Stimulated activated CD4-positive, alpha-beta T cell treated with anti-CD3 and anti-CD28 coated beads, Interleukin-1b, Interleukin-23, amount 100 ng/mL, for 1 hour (primary cell): ENCODE data around the gene SCIN.
"Not testable (repeated sequence)": the region's sequence is repeated elsewhere in the genome, so short reads cannot be mapped to it uniquely, and the experiment has no call there.

Experiments used
- DNase-seq, 2 donors: peaks; one replicate each; pipeline ENCODE4 v3.0.0-alpha.2; 2020; ENCODE audit warnings: low read depth in 2 of 2

The SCIN gene

DNA sequence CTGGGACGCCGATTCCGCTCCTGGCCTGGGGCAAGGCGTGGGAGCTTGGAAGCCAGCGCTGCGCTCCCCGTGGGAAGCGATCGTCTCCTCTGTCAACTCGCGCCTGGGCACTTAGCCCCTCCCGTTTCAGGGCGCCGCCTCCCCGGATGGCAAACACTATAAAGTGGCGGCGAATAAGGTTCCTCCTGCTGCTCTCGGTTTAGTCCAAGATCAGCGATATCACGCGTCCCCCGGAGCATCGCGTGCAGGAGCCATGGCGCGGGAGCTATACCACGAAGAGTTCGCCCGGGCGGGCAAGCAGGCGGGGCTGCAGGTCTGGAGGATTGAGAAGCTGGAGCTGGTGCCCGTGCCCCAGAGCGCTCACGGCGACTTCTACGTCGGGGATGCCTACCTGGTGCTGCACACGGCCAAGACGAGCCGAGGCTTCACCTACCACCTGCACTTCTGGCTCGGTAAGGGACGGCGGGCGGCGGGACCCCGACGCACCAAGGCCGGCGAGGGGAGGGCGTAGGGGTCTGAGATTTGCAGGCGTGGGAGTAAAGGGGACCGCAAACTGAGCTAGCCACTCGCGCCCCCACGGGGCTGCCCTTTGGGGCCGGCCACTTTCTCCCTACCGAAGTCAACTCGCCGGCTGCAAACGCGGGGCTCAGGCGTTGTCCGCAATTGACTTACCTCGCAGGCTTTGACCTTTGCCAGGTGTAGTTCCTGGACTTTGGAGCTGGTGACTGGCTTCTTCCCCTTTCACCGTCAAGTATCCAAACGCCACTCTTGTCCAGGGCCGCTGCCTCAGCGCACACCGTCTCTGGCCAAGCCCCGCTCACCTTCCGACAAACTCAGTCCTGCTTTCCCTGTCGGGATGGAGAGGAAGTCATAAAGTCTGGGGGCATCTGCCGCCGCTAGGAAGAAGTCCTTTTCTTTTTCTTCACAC is at the start of gene SCIN:
SCIN (plus strand) TSS at position 187 of the 928 bp plus-strand sequence; CDS start at position 254, 67 bp downstream.
- no peak for DNase-seq

DNA sequence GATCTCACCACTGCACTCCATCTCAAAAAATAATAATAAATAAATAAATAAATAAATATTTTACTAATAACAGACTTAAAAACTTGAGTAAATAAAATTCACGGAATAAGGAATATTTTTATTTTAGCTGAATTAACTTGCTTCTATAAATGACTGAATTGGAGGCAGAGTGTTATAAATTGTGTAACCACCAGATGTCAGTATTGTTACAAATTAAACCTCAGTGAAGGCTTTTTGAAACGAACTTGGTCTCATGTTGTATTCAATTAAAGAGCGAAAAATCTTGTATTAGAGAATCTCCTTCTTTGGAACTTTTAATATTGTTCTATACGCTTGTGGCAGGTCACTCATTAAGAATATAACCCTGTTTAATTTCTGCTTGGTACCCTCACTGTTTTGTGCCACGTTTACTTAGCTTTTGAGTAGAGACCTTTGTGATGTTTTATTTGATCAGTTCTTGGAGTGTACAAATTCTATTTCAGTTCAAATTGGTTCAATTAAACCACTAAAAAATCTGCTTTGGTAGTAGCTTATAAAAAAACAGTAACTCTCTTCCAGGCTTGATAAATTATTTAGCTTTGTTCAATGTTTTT is 45.6 kb upstream of the SCIN start:
- no peak for DNase-seq

DNA sequence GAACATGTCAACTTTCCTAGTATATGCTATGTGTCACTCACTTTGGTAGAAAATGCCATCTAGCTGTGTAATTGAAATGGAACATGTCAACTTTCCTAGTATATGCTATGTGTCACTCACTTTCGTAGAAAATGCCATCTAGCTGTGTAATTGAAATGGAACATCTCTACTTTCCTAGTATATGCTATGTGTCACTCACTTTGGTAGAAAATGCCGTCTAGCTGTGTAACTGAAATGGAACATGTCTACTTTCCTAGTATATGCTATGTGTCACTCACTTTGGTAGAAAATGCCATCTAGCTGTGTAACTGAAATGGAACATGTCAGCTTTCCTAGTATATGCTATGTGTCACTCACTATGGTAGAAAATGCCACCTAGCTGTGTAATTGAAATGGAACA is 43.8 kb upstream of the SCIN start:
- DNase-seq, result not testable (repeated sequence)

DNA sequence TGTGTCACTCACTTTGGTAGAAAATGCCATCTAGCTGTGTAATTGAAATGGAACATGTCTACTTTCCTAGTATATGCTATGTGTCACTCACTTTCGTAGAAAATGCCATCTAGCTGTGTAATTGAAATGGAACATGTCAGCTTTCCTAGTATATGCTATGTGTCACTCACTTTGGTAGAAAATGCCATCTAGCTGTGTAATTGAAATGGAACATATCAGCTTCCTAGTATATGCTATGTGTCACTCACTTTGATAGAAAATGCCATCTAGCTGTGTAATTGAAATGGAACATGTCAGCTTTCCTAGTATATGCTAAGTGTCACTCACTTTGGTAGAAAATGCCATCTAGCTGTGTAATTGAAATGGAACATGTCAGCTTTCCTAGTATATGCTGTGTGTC is 42.9 kb upstream of the SCIN start:
- DNase-seq, result not testable (repeated sequence)

DNA sequence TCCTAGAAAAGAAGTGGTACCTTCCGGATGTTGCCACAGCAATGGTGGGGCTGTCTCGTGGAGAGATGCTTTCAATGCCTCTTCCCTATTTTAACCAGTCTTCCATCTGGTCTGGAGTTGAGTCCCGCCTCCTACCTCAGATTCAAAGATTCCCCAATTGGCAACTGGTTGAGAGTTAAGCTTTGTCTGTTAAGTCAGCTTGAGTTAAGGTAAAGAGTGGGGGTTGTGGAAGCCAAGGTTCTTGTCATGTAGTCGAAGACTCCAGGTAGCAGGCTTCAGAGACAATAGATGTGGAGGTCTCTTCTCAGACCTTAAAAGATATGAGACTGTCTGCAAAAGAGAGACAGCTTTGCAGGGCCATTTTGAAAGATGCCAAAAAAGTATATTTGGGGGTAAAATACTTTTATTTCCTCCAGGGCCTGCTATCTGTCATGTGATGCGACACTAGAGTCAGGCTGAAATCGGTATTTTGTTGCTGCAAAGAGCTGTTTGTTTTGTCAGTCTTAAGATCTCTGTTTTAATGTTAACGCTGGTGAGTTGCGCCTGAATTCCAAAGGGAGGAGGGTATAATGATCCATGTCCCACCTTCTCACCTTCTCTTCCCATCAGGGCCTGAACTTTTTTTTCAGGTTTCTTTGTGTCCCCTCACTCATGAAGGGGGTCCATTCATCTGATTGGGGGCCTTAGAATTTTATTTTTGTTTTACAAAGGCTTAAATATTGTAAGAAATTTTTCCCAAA is 40.4 kb upstream of the SCIN start:
- DNase-seq, result no peak

DNA sequence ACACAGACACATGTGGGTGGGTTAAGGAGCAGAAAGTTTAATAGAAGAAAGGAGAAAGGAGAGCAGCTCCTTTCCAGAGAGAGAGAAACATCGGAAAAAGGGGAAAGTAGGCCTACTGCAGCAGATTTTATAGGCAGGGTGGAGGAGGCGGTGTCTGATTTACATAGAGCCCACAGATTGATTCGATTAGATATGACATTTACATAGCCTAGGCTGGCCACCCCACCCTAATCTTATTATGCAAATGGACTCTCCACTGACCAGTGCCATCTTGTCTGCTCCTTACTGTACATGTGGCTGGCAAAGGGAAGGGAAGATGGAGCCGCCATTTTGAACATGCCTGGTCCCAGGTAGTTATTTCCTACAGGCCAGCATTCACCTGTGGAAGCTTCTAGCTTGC is 38.7 kb upstream of the SCIN start:
- no peak for DNase-seq

DNA sequence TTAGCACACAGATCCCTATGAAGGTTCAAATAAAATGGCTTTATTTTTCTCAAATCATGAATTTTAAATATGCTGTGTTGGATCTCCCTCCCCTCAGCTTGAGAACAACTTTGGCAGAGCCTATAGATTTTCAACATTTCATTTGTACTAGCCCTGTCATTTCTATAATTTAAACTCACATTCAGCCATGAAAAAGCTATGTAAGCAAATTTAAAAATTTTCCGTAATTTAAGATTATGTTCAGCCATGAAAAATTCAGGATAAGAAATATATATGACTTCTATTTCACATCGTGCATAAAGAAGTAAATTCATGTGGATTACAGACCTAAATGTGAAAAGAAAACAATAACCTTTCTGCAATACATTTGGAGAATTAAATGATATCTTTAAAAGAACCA is 36.5 kb upstream of the SCIN start:
- DNase-seq, result no peak

DNA sequence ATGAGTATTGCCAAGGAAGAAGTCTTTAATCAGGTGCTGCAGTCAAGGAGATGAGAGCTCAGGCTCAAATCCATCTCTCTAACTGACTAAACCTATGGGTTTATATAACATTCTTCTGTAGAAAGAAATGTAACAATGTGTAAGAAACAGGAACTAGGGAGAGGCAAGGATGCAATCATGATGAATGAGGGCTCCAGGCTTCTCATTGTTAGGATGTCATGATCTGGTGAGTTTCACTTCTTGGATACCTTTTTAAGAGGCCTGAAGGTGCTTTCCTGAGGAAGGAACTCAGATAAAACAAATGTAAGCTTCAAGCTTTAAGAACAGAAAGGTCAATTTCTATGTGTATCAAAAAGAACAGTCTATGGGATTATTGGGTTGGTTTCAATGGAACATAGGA is 30.8 kb upstream of the SCIN start:
- no peak for DNase-seq

DNA sequence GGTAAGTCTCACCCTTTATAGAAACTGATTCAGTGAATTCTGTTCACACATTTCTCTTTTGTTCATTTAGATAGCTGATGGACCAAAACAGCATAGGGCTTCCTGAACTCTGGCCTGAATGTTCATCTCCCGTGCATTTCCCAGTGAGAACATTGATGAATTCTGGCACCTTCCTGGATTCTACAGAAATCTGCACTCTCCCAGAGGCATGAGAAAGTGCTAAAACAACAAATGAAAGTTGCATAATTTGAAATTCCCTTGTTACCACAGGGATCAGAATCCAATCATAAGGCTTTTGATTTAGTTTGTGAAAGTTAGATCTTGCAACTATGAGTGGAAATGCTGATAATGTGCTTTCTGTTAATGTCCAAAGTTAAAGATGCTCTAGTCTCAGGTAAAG is 29.7 kb upstream of the SCIN start:
- DNase-seq, result no peak

DNA sequence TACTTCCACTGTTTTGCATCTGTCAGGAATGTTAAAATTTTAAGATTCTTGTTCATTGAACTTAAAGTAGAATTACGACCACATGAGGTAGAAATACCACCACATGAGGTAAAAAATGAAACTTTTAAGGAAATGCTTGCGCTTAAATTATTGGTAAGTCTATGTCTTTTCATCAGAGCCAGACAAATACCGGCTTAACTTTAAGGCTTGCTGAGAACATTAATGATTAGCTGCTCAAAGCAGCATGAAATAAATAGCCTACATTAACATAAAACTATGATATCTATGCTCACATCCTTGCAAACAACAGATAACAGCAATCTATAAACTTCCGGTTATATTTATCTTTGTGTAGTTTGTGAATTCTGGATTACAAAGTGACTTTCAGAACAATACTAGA is 26.9 kb upstream of the SCIN start:
- no peak for DNase-seq

DNA sequence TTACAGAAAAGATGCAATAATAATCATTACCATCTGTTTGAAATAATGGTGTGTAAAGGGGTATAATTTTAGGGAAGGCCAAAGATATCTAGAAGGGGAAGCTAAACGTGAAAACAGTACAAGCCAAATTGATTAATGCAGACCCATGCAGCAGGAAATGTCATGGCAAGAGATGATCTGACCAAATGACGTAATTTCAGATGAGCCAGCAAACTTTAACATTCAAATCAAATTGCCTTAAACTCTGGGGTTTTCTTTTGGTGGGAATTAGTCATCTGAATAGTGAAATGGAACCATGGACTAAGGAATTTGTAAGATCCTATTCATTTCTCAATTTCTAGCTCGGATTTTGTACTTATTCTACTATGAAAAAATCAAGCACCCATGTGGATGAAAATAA is 21.4 kb upstream of the SCIN start:
- DNase-seq, result no peak

DNA sequence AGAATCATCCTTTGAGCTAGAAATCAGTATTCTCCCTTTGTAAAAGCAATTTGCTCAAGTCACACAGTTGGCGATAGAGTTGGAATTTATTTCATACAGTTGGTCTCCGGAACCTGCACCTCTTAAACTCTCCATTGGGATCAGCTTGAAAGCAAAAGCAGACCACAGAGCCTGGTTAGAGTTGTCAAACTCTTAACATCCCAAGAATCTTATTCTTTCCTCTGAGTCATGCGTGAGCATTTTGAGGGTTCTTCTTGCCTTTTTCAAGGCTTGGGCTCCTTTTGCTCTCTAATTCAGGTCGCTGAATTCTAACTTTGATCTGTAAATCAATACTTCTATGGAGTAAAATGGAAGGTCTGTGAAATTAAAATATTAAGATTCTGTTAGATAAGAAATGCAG is 19.6 kb upstream of the SCIN start:
- no peak for DNase-seq

DNA sequence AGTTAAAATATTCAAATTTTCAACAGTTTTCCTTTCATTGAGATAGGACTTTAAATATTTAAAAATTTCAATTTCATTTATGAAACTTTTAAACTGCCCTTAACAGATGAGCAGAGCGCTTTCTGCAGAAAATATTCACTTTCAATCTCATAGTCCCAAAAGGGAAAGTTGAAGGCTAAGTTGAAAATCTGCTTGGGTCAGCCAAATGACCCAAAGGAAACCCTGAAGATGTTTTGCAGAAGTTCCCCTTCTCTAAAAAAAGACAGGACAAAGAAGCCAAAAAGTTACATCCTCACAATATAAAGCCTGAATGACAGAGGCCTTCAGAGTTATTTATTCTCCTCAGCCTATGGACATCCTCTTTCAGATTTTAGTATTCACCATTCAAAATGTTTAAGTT is 17.6 kb upstream of the SCIN start:
- DNase-seq, result no peak

DNA sequence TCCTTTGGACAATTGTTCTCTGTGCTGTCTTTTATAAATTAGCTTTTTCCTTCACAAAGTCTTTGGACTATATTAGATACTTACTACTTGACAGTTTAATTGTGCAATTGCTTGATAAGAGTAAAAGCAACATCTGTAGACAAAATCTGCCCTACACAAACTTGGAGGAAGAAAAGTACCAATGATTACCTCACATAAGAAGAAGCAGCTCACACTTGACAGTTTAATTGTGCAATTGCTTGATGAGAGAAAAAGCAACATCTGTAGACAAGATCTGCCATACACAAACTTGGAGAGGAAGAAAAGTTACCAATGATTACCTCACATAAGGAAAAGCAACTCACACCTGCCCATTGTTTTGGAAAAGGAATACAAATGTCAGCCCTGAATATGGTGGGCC is 17.1 kb upstream of the SCIN start:
- no peak for DNase-seq

DNA sequence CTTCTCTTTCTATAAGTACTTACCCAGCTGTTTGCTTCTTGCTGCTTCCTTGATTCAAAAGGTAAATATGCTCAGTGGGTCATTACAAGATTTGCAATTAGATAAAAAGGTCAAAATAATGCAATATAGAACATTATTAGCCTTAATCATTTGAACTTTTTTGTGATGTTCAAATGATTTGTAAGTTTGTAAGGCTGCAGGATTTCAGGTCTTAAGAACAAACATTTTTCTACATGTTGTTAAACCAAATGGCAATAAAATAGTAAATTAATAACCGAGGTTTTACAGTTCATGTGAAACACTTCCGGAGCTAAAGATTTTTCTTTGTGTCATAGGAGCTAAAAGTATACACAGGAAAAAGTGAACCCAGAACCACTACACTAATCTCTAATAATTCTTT is 16.2 kb upstream of the SCIN start:
- no peak for DNase-seq

DNA sequence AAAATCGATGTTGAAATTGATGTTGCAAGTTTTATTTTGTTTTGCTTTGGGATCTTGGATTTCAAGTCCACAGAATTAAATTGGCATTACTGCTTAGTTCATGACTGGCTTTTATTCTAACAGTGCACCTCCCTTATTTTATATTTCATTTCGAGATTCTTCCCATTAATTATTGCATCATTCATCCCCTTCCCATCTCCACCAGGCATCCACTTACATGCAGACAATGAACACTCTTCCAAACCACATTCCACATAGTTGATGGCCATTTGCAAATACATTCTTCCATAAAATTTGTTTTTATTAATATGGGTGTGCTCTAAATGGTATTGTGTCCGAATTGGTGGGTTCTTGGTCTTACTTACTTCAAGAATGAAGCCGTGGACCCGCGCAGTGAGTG is 15.6 kb upstream of the SCIN start:
- DNase-seq, result no peak

DNA sequence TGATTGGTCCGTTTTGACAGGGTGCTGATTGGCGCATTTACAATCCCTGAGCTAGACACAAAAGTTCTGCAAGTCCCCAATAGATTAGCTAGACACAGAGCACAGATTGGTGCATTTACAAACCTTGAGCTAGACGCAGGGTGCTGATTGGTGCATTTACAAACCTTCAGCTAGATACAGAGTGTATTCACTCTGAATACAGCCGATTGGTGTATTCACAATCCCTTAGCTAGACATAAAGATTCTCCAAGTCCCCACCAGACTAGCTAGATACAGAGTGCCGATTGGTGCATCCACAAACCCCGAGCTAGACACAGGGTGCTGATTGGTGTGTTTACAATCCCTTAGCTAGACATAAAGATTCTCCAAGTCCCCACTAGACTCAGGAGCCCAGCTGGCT is 14.8 kb upstream of the SCIN start:
- not testable (repeated sequence) for DNase-seq

DNA sequence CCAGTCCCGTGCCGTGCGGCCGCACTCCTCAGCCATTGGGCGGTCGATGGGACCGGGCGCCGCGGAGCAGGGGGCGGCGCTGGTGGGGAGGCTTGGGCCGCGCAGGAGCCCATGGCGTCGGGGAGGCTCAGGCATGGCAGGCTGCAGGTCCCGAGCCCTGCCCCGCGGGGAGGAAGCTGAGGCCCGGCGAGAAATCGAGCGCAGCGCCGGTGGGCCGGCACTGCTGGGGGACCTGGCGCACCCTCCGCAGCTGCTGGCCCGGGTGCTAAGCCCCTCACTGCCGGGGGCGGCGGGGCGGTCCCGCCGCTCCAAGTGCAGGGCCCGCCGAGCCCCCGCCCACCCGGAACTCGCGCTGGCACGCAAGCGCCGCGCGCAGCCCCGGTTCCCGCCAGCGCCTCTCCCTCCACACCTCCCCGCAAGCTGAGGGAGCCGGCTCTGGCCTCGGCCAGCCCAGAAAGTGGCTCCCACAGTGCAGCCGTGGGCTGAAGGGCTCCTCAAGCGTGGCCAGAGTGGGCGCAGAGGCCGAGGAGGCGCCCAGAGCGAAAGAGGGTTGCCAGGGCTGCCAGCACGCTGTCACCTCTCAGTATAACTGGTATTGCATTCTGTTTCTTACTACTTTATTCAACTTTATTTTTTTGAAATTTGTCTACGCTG is 14.3 kb upstream of the SCIN start:
- DNase-seq, result not testable (repeated sequence)

DNA sequence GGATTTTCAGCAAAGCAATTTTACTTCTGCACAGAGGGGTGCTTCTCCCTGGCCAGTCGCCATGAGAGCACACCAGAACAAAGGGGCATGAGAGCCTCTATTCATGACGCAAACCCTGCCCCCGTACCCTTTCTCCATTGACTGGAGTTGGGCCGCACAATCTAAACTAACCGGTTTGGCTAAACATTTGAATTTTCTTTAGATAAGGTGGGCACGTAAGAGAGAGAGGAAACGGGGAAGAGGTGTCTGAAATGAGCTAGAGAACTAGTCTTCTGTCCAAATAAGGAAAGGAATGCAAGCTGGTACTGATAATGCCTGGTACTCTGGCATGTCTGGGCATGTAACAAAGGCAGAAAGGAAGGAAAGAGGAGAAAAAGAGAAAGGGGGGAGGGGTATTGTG is 13.2 kb upstream of the SCIN start:
- DNase-seq, result no peak

DNA sequence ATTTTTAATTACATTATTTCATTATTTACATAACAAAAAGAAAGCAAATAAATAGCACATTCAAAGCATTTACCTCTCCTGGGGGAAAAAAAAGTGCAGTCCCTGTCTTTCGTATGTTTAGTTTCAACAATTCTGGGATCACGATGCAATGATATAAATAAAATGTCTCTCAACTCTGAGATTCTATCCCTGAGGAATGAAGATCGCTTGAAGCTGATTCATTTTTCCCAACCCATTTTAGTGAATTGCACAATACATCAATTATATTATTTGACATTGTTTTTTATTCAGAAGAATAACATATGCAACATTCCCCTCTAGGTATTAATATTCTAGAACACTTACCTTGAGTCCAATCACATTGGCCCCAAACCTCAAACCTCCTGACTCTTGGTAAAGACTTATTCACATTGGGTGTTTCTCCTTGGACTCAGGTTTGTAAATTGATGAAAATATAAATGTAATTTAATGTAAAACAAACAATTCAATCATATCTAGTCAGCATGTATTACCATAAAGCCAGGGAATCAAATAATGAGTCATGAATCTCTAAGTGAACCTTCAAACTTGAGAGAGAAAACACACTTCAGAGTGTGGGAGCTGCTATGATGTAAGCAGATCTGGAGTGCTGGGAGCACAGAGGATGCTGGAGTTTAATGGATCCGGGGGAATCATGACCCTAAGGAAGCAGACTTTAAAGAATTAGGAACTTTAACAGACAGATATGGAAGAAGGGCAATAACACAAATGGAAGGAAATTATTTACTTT is 5.3 kb upstream of the SCIN start:
- no peak for DNase-seq

DNA sequence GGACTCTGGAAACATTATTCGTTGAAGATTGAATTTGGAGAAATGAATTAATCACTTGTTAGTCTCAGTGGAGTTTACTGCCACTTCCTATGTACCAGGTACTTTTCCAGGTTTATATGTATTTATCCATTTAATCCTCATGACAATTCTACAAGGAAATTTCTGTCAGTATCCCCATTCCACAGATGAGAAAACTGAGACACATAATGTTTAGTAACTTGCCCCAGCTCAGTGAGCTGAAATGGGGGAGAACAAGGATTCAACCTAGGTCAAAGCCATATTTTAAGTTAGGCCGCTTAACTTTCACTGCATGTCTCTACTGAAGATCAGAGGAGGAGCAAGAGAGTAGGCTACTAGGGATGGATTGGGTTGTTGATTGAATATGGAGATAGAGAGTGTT is 4.6 kb upstream of the SCIN start:
- no peak for DNase-seq
